ENCODE data around the gene KCNK17. TPM values are rescaled to one million over a fixed set of nuclear protein-coding genes. Genes with fewer than 3 reads are reported as not detected.

Gene KCNK17
- total RNA-seq, 1 experiment from 2014 or later: 1.2 TPM

GRCh38 chr6:39312912-39313525 is 1.2 kb downstream of the KCNK17 start:
- H3K9me3 ChIP-seq (ENCODE audit: control insufficient read depth, low read depth, low read length): no peaks in the 10 kb centered on the region
- H2BK5ac ChIP-seq (ENCODE audit: insufficient read length, low read length): no peak overlapping the region
- H3K23ac ChIP-seq (ENCODE audit: insufficient read length, low read depth, low read length): no peak overlapping the region
- peak overlapping the region; percentile 46 for H3K18ac ChIP-seq (ENCODE audit: insufficient read length, low read depth, low read length)
- no peak overlapping the region for H2BK20ac ChIP-seq (ENCODE audit: low read depth, low read length, poor library complexity, severe bottlenecking)
- H3K56ac ChIP-seq (ENCODE audit: insufficient read length, low read depth, low read length): no peak overlapping the region
- H2BK120ac ChIP-seq (ENCODE audit: low read depth, low read length, poor library complexity, severe bottlenecking): no peak overlapping the region
- H2BK12ac ChIP-seq (ENCODE audit: insufficient read length, low read depth, low read length): no peak overlapping the region
- peaks cover 32% of the 10 kb centered on the region for H3K27me3 ChIP-seq (ENCODE audit: insufficient read depth, low read length)
- peak overlapping the region; percentile 78 for H3K14ac ChIP-seq (ENCODE audit: insufficient read depth, low read length)
- no peak overlapping the region for H4K8ac ChIP-seq (replicated peaks; ENCODE audit: insufficient read length, low read depth, low read length)
- no peak overlapping the region for H3K4ac ChIP-seq (ENCODE audit: low read depth, low read length)
- no peak overlapping the region for H2AFZ ChIP-seq (ENCODE audit: low read length)
- peaks cover 10% of the 10 kb centered on the region for H3K23me2 ChIP-seq (ENCODE audit: insufficient read length, low read depth, low read length, poor library complexity, severe bottlenecking)
- no peaks in the 10 kb centered on the region for H4K20me1 ChIP-seq (ENCODE audit: control insufficient read depth, insufficient read depth, insufficient read length)
- H3K27ac ChIP-seq (ENCODE audit: insufficient read length, low read depth, low read length): no peak overlapping the region
- Mint-ChIP-seq H3K4me1 (peaks cover 4 to 9% of the 10 kb centered on the region in 2 experiments), H3K27ac (no peak overlapping the region), H3K9me3 (no peaks in the 10 kb centered on the region; a peak in 2 of 5 replicates), H3K4me3 (peak overlapping the region; percentile 66 to 81), H3K27me3 (ENCODE audit: low read depth) (peaks cover 82% of the 10 kb centered on the region), H3K36me3 (ENCODE audit: insufficient read depth in 1 of 3, low read depth in 3 of 3) (no peaks in the 10 kb centered on the region; a peak in 1 of 7 replicates)
- no peak overlapping the region for H3T11ph ChIP-seq (ENCODE audit: low read length)
- TF ChIP-seq CTCF (conservative IDR thresholded peaks at IDR 0.05): no peak
- H3K4me1 ChIP-seq (ENCODE audit: insufficient read depth, low read length): no peaks in the 10 kb centered on the region
- H3K9ac ChIP-seq (ENCODE audit: extremely low read depth, insufficient read length, low read length): no peak overlapping the region
- no peaks in the 10 kb centered on the region for H3K79me1 ChIP-seq (ENCODE audit: insufficient read depth, low read depth, low read length, poor library complexity, severe bottlenecking)
- H3K79me2 ChIP-seq (ENCODE audit: insufficient read depth, low read length): no peaks in the 10 kb centered on the region
- H2BK15ac ChIP-seq (ENCODE audit: low read depth, low read length): no peak overlapping the region
- no peak overlapping the region for H2AK5ac ChIP-seq (ENCODE audit: insufficient read length, low read length)
- H4K91ac ChIP-seq (ENCODE audit: insufficient read length, low read depth, low read length): no peak overlapping the region
- peak overlapping the region; percentile 41 for H3K4me2 ChIP-seq (ENCODE audit: insufficient read depth, insufficient read length, low read length)
- H4K5ac ChIP-seq (ENCODE audit: insufficient read length, low read depth, low read length): no peak overlapping the region
- no CpG with 5 or more reads among the region's 45 CpGs for WGBS (ENCODE audit: extremely low coverage, insufficient read length, low lambda C conversion rate)
- DNase-seq: peak; percentile 39

All from H9 (cell line).